AG04449 (cell line): ENCODE results near the gene RAD51D.

Experiments
- CTCF ChIA-PET: fragments of 350-600 bp; formaldehyde crosslinking; extraction: SDS; loops from one replicate; lab custom pipeline; 2021; ENCODE audit warnings: antibody characterized with exemption; lab: Yijun Ruan, JAX
- POLR2A ChIA-PET: fragments of 400-600, 350-600 bp; formaldehyde crosslinking; extraction: SDS; loops from one replicate; lab custom pipeline; 2020; ENCODE audit warnings: antibody characterized with exemption, inconsistent platforms; lab: Yijun Ruan, JAX
- DNase-seq: peaks from one replicate; pipeline ENCODE4 v3.0.0-alpha.2; 2010; ENCODE audit warnings: low read depth, low spot score
- H3K4me3 ChIP-seq: 2 replicates; pipeline ENCODE4 v1.5.1; 2011; ENCODE audit warnings: low read depth, mild to moderate bottlenecking, control low read depth, low read length
- TF ChIP-seq, protein P1 (sequence below): IDR thresholded peaks from one replicate; pipeline ENCODE4 v1.5.1; 2011; ENCODE audit warnings: mild to moderate bottlenecking, moderate library complexity, low read length, control low read depth, inconsistent platforms; ENCODE audit not compliant: insufficient read depth; ENCODE audit errors: missing control alignments

RAD51D gene

DNA sequence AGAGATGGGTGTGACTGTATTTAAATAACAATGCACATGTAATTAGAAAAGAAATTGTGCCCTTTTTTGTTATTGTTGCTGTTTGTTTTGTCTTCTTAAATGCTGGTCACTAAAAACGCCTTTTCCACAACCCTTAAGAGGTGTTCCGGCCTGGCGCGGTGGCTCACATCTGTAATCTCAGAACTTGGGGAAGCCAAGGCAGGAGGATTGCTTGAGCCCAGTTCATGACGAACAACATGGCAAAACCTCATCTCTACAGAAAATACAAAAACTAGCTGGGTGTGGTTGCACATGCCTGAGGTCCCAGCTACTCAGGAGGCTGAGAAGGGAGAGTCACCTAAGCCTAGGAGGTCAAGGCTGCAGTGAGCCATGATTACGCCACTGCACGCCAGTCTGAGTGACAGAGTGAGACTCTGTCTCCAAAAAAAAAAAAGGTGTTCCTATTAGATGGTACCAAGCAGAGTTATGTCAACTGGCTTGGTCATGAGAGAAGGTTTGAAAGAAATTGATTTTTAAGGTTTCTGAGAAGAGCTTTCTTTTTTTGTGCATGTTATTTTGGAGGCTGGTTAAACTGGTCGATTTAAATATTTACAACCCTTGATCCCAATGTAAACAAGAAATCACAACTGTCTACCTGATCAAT is 32.6 kb downstream of the RAD51D start:
- H3K4me3 ChIP-seq: no peak overlapping the region

DNA sequence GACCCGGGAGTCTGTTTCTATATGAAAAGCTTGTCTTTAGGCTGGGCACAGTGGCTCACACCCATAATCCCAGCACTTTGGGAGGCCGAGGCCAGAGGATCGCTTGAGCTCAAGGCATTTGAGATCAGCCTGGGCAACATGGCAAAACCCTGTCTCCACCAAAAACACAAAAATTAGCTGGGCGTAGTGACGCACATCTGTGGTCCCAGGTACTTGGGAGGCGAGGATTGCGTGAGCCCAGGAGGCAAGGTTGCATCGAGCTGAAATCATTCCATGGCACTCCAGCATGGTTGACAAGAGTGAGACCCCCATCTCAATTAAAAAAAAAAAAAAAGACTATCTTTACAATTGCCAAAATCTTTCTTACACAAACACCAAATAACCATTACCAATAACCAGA is 33.5 kb downstream of the RAD51D start:
- ChIA-PET POLR2A (no interaction called here), CTCF (interaction anchor here (1.0 to 1.8 kb wide), 6 partner anchors 9 to 105 kb away, joined by 3 to 5 read pairs (median 4); no protein-coding TSS in a partner anchor)
- no peak overlapping the region for H3K4me3 ChIP-seq
- DNase-seq: no peak
- TF ChIP-seq, protein P1, sequence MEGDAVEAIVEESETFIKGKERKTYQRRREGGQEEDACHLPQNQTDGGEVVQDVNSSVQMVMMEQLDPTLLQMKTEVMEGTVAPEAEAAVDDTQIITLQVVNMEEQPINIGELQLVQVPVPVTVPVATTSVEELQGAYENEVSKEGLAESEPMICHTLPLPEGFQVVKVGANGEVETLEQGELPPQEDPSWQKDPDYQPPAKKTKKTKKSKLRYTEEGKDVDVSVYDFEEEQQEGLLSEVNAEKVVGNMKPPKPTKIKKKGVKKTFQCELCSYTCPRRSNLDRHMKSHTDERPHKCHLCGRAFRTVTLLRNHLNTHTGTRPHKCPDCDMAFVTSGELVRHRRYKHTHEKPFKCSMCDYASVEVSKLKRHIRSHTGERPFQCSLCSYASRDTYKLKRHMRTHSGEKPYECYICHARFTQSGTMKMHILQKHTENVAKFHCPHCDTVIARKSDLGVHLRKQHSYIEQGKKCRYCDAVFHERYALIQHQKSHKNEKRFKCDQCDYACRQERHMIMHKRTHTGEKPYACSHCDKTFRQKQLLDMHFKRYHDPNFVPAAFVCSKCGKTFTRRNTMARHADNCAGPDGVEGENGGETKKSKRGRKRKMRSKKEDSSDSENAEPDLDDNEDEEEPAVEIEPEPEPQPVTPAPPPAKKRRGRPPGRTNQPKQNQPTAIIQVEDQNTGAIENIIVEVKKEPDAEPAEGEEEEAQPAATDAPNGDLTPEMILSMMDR: no peak

More for the DNA sequence above, 32.6 kb downstream of the RAD51D start:
- DNase-seq: no peak
- ChIA-PET CTCF (interaction anchor here (0.6 to 1.8 kb wide), 6 partner anchors 8 to 106 kb away, joined by 3 to 5 read pairs (median 4); partner anchors contain the start of gene RFFL), POLR2A (no interaction called here)
- TF ChIP-seq, protein P1: no peak

DNA sequence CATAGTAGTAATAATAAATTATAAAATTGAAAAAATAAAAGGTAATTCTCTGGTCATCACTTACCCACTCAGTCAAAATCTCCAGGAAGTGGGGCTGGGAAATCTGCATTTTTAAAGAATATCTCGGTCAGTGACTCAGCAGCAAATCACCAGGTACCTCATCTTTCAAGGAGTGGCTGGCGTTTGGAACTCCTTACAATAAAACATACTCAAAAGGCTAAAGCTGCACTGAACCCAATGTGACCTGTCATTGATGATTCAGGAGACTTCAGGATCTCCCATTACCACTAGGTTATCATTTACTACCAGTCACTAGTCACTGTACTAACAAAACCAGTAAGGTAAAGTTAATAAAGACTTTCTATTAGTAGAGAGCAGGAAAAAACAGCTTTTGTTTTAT is 34.7 kb downstream of the RAD51D start:
- no peak overlapping the region for H3K4me3 ChIP-seq
- ChIA-PET CTCF (interaction anchor here (0.6 to 1.8 kb wide), 2 partner anchors 10 to 102 kb away, joined by 3 to 5 read pairs; no protein-coding TSS in a partner anchor), POLR2A (interaction anchor here (0.6 kb wide), 1 partner anchor 10 kb away, joined by 3 read pairs; no protein-coding TSS in a partner anchor)
- TF ChIP-seq, protein P1: no peak
- no peak for DNase-seq

DNA sequence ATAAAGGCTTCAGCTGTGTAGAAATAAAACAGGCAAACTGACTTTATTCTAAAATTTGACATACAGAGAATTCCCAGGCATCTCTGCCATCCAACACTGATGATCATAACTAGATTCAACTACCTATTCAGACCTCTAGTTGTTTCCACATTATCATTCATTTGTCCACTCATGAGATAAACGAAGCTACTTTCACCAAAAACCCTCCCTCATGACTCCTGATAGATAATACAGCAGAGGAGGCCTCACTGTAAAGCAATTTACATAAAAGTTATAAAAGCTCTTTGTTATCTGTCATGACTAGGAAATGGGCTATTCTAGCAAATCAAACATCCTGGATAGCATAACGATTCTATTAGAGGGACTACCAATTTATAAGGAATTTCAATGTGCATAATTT is 36.6 kb downstream of the RAD51D start:
- CTCF ChIA-PET: interaction anchor here (1.4 to 1.7 kb wide), 4 partner anchors 7 to 84 kb away, joined by 3 to 4 read pairs (median 4); partner anchors contain the start of gene RFFL
- DNase-seq: no peak
- POLR2A ChIA-PET: interaction anchor here (1.3 kb wide), 1 partner anchor 103 kb away, joined by 8 read pairs; the partner anchor contains the start of gene LIG3
- no peak overlapping the region for H3K4me3 ChIP-seq
- TF ChIP-seq, protein P1: no peak

DNA sequence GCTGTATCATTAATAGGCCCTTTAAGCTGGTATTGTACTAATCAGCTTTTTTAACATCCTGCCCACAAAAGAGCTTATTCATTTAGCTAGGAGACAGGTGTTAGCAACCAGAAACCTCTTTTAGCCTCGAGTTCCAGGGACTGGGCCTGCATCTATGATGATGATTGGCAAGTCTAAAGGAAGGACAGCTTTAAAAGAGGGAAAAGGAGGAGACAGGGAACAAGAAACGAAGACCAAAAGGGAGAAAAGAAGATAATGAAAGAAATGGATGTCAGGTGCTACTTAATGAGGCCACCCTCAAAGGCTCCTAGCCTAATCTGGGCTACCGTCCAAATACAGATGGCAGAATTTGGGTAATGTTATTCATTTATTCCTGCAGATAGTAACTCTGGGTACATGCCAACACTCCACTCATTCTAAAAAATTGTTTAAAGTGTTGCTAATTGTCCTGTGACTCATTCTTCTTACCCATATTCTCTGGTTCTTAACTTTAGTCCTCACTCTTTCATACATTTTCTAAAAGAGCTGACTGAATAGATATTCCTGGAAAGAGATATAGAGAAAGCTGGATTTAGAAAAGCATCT is 37.5 kb downstream of the RAD51D start:
- H3K4me3 ChIP-seq: no peak overlapping the region
- ChIA-PET CTCF (interaction anchor here (1.4 to 1.7 kb wide), 3 partner anchors 8 to 83 kb away, joined by 4 read pairs; partner anchors contain the start of gene RFFL), POLR2A (interaction anchor here (1.3 kb wide), 1 partner anchor 102 kb away, joined by 8 read pairs; the partner anchor contains the start of gene LIG3)
- peak; percentile 53 for DNase-seq
- TF ChIP-seq, protein P1: no peak

DNA sequence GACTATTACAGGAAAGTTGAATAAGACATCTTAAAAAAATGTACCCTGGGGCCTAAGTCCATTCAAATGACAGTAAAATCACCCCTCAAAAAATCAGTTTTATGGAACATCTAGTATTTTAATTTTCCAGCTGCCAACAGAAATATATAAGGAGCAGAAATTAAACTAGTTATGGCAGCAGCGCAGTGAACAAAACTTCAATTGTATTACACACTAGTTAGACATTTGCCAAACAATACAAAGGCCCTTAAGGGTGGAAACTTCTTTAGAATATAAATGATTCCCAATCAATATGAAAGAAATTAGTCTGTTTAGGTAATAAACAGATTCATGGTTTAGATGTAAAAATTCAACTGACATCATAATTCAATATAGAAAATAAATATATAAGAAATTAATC is 38.0 kb downstream of the RAD51D start:
- TF ChIP-seq, protein P1: no peak
- no peak for DNase-seq
- POLR2A ChIA-PET: interaction anchor here (1.3 kb wide), 1 partner anchor 101 kb away, joined by 8 read pairs; the partner anchor contains the start of gene LIG3
- CTCF ChIA-PET: interaction anchor here (1.6 to 1.7 kb wide), 2 partner anchors 9 to 17 kb away, joined by 4 read pairs; partner anchors contain the start of gene RFFL
- H3K4me3 ChIP-seq: no peak overlapping the region
